HL-60 (cell line): ENCODE data around the gene FCMR.

Source experiments
- CTCF ChIP-seq: IDR thresholded peaks from one replicate; pipeline ENCODE4 v1.5.1; 2011; ENCODE audit warnings: low read length, control low read depth, inconsistent platforms; ENCODE audit not compliant: insufficient read depth
- GABPA ChIP-seq: IDR thresholded peaks from 2 replicates; pipeline ENCODE4 v1.6.1; 2012; ENCODE audit warnings: low read depth
- POLR2AphosphoS5 ChIP-seq: IDR thresholded peaks from 2 replicates; pipeline ENCODE4 v1.6.1; 2012; ENCODE audit warnings: low read depth
- REST ChIP-seq: IDR thresholded peaks from 2 replicates; pipeline ENCODE4 v1.6.1; 2012; ENCODE audit warnings: low read depth; ENCODE audit not compliant: insufficient replicate concordance

GRCh38 chr1:206907304-206907991 is 14.3 kb downstream of the FCMR start:
- no peak for TF ChIP-seq CTCF
- TF ChIP-seq POLR2AphosphoS5, result no peak
- no peak for TF ChIP-seq GABPA
- no peak for TF ChIP-seq REST
